Measurements from ENCODE around the gene AOC1.

- TF ChIP-seq CTCF (conservative IDR thresholded peaks at IDR 0.05; ENCODE audit: low read depth, low read length) (no peak), SMC3 (IDR thresholded peaks at IDR 0.05; ENCODE audit: low read depth, low read length) (no peak), POLR2A (IDR thresholded peaks at IDR 0.05; ENCODE audit: low read depth, low read length) (no peak), CEBPB (IDR thresholded peaks at IDR 0.05; ENCODE audit: low read depth, low read length) (no peak), RAD21 (IDR thresholded peaks at IDR 0.05; ENCODE audit: low read length) (no peak), CHD1 (IDR thresholded peaks at IDR 0.05; ENCODE audit: low read depth, low read length) (no peak), MAFK (IDR thresholded peaks at IDR 0.05; ENCODE audit: low read depth, low read length) (no peak)
These were observed 29.3 kb upstream of the AOC1 start for GRCh38 chr7:150823043-150823442.
